ENCODE data around the gene ARRB2. TPM values are rescaled to one million over a fixed set of nuclear protein-coding genes. Genes with fewer than 3 reads are reported as not detected.

Gene ARRB2
- total RNA-seq, 1 experiment from 2014 or later, result 75.3 TPM

DNA sequence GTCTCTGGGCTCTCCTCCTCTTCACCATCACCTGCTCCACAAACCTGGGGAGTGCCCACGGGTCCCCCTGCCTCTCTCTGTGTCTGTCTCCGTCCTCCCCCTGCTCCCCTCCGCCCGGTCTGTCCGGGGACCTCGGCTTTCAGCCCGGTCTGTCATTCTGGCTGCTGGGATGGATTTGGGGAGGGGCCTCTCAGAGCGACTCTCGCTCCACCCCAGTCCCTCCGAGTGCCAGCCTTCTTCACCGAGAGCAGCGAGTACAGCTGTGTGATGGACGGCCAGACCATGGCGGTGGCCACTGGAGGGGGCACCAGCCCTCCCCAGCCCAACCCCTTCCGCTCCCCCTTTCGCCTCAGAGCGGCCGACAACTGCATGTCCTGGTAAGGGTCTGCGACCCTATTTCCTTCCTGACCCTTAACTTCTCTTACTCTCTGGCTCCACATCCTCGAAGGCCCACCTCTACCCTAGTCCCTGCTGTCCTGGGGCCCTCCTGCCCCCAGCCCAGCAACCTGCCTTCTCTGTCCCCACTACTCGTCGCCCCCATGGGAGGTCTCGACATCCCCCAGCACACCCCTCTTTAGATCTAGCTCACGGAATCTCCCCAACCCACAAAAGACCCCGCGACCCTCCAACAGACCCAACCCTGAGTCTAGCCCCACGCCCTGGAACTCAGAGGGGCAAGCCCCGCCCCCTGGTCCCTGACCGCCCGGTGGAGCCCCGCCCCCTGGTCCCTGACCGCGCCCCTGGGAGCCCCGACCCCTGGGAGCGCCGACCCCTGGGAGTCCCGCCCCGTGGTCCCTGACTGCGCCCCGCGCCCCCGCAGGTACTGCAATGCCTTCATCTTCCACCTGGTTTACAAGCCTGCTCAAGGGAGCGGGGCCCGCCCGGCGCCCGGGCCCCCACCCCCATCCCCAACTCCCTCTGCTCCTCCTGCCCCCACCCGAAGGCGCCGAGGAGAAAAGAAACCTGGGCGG is 34.9 kb downstream of the ARRB2 start:
- no peaks in the 10 kb centered on the region for H4K20me1 ChIP-seq (ENCODE audit: control insufficient read depth, insufficient read depth, insufficient read length)
- H3T11ph ChIP-seq (ENCODE audit: low read length), result no peak overlapping the region
- no peak overlapping the region for H4K91ac ChIP-seq (ENCODE audit: insufficient read length, low read depth, low read length)
- H3K4me1 Mint-ChIP-seq, result peaks cover 21 to 23% of the 10 kb centered on the region in 2 experiments
- peaks cover 14% of the 10 kb centered on the region; the same call in 1 of the 2 replicates for H3K27me3 ChIP-seq (ENCODE audit: insufficient read depth, low read length)
- no peaks in the 10 kb centered on the region for H3K9me3 ChIP-seq (ENCODE audit: control insufficient read depth, low read depth, low read length)
- TF ChIP-seq, protein P1, sequence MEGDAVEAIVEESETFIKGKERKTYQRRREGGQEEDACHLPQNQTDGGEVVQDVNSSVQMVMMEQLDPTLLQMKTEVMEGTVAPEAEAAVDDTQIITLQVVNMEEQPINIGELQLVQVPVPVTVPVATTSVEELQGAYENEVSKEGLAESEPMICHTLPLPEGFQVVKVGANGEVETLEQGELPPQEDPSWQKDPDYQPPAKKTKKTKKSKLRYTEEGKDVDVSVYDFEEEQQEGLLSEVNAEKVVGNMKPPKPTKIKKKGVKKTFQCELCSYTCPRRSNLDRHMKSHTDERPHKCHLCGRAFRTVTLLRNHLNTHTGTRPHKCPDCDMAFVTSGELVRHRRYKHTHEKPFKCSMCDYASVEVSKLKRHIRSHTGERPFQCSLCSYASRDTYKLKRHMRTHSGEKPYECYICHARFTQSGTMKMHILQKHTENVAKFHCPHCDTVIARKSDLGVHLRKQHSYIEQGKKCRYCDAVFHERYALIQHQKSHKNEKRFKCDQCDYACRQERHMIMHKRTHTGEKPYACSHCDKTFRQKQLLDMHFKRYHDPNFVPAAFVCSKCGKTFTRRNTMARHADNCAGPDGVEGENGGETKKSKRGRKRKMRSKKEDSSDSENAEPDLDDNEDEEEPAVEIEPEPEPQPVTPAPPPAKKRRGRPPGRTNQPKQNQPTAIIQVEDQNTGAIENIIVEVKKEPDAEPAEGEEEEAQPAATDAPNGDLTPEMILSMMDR (conservative IDR thresholded peaks at IDR 0.05), result peak; percentile 38; the same call in 2 of the 3 replicates
- H3K9ac ChIP-seq (ENCODE audit: extremely low read depth, insufficient read length, low read length), result no peak overlapping the region
- H3K4ac ChIP-seq (ENCODE audit: low read depth, low read length), result no peak overlapping the region
- H3K27ac ChIP-seq (ENCODE audit: insufficient read length, low read depth, low read length), result no peak overlapping the region
- H4K8ac ChIP-seq (replicated peaks; ENCODE audit: insufficient read length, low read depth, low read length), result no peak overlapping the region
- H3K27ac Mint-ChIP-seq, result peak overlapping the region; percentile 27 to 74 (median 44); a peak in 4 of 7 replicates
- H3K4me2 ChIP-seq (ENCODE audit: insufficient read depth, insufficient read length, low read length), result peak overlapping the region; percentile 62
- H3K23ac ChIP-seq (ENCODE audit: insufficient read length, low read depth, low read length), result no peak overlapping the region
- peak; percentile 95 for DNase-seq
- no peak overlapping the region for H3K14ac ChIP-seq (ENCODE audit: insufficient read depth, low read length)
- H4K5ac ChIP-seq (ENCODE audit: insufficient read length, low read depth, low read length), result no peak overlapping the region
- H3K79me2 ChIP-seq (ENCODE audit: insufficient read depth, low read length), result no peaks in the 10 kb centered on the region
- H3K4me3 Mint-ChIP-seq, result peak overlapping the region; percentile 77 to 89
- no peak overlapping the region for H2BK15ac ChIP-seq (ENCODE audit: low read depth, low read length)
- no peaks in the 10 kb centered on the region for H3K4me1 ChIP-seq (ENCODE audit: insufficient read depth, low read length)
- no peak overlapping the region for H2BK12ac ChIP-seq (ENCODE audit: insufficient read length, low read depth, low read length)
- no peaks in the 10 kb centered on the region for H3K79me1 ChIP-seq (ENCODE audit: insufficient read depth, low read depth, low read length, poor library complexity, severe bottlenecking)
- no CpG with 5 or more reads among the region's 51 CpGs for WGBS (ENCODE audit: extremely low coverage, insufficient read length, low lambda C conversion rate)
- H3K18ac ChIP-seq (ENCODE audit: insufficient read length, low read depth, low read length), result no peak overlapping the region
- H3K27me3 Mint-ChIP-seq (ENCODE audit: low read depth), result peaks cover 72% of the 10 kb centered on the region
- no peak overlapping the region for H2AFZ ChIP-seq (ENCODE audit: low read length)
- H3K23me2 ChIP-seq (ENCODE audit: insufficient read length, low read depth, low read length, poor library complexity, severe bottlenecking), result no peaks in the 10 kb centered on the region
- no peak overlapping the region for H2AK5ac ChIP-seq (ENCODE audit: insufficient read length, low read length)
- H3K56ac ChIP-seq (ENCODE audit: insufficient read length, low read depth, low read length), result no peak overlapping the region
- no peaks in the 10 kb centered on the region for H3K9me3 Mint-ChIP-seq
- H3K36me3 Mint-ChIP-seq (ENCODE audit: insufficient read depth in 1 of 3, low read depth in 3 of 3), result no peaks in the 10 kb centered on the region; a peak in 1 of 7 replicates
- no peak overlapping the region for H2BK120ac ChIP-seq (ENCODE audit: low read depth, low read length, poor library complexity, severe bottlenecking)
- H2BK20ac ChIP-seq (ENCODE audit: low read depth, low read length, poor library complexity, severe bottlenecking), result no peak overlapping the region
- no peak overlapping the region for H2BK5ac ChIP-seq (ENCODE audit: insufficient read length, low read length)
